Measurements from ENCODE around the gene SEPHS1.
"Not testable (repeated sequence)": the region's sequence is repeated elsewhere in the genome, so short reads cannot be mapped to it uniquely, and the experiment has no call there.

Gene SEPHS1

DNA sequence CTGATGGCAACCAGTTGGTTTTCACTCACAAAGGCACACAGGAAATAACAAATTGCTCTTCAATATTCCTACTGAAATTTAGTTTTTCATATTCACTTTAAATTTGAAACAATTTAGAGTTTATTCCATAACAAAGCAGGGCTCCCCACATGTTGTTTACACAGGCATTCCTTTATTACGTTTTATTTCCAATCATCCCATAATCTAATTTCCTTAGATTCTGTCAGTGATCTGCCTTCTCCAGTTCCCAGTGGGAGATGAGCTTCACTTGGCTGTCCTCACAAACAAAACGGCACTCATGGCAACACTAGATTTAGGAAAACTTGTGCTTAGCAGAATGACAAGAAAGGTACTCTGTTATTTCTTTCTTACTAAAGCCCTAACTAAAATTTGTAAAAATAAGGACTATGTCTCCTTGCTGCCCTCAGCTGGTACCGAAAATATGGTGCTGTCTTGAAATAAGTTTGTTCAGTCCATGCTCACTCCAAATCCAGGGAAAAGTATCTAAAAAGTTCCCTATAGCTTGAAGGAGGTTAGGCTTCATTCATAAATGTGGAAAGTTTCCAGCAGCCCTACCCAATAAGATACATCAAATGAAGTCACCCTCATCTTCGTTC lies 71.2 kb downstream of the SEPHS1 start:
- DNase-seq: no peak

DNA sequence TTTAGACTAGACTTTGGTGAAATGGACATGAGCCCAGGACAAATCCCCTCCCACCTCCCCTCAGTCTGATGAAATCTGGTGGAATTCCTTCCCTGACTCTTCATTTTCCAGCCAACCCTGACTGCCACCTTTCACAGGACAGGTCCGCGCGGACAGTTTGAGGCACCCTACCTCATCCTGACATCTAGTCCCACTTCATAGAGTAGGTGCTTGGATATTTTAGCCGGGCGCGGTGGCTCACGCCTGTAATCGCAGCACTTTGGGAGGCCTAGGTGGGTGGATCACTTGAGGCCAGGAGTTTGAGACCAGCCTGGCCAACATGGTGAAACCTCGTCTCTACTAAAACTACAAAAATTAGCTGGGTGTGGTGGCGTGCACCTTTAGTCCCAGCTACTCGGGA lies 71.9 kb downstream of the SEPHS1 start:
- not testable (repeated sequence) for DNase-seq

DNA sequence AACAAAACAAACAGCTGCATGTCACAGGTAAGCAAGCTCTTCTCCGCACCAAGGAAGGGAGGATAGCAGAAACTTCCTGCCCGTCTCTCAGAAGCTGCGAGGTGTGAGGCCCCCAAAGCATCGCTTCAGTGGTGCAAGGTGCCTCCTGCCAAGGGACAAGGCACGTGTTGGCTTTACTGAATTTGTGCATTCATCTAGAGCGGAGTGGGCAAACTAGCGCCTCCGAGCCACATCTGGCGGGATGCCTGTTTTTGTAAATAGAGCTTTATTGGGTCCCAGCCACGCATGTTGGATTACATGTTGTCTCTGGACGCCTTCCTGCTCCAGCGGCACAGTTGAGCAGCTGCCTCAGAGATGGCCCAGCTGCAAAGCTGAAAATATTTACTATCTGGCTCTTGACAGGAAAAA lies 75.9 kb downstream of the SEPHS1 start:
- DNase-seq: peak; percentile 29

DNA sequence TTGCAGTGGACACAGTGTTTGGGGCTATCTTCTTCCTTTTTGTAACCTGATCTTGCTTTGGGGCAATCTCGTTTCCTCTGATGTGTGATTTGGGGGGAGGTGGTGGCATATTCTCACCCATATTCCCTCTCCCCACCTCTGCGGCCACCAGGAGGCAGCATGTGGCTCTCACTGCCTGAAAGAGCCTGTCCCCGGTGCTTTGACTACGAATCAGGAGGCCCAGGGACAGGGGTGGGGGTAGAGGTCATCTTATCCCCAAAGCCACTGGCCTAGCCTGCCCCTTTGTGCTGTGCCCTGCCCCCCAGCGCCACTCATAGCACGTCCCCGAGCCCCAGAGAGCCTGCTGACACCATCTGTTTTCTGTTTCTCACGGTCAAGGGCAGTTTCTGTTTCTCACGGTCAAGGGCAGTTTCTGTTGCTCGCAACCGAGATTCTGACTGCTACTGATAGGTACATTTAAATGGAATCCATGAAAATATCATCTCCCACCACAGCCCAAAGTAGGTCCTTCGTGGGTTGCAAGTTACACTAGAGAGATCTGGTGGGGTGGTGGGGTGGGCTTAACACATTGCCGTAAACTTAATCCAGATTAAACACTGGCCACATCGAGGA lies 76.4 kb downstream of the SEPHS1 start:
- DNase-seq: no peak

DNA sequence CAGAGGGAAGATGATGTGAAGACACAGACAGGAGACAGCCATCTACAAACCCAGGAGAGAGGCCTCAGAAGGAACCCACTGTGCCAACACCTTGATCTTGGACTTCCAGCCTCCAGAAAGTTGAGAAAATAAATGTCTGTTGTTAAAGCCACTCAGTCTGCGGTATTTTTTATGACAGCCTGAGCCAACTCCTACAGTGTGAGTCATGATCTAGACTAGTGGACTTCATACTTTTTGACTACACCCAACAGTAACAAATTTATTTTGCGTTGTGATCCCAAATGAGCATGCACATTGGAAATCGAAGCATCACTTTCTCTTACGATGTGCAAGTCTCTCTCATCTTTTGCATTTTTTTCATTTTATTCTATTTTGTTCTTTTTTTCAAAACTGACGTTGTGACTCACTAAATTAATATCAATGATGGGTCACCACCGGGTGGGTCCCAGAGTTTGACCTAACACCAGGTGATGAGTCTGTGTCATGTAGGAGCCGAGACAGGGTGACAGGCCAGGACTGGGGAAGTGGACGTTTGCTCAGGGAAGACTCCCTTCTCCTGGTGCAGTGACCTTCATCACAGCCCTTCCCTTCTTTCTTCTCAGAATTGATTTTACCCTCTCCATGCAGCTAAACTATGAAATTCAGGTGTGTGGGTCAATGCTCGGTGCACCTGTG lies 77.1 kb downstream of the SEPHS1 start:
- DNase-seq: no peak

DNA sequence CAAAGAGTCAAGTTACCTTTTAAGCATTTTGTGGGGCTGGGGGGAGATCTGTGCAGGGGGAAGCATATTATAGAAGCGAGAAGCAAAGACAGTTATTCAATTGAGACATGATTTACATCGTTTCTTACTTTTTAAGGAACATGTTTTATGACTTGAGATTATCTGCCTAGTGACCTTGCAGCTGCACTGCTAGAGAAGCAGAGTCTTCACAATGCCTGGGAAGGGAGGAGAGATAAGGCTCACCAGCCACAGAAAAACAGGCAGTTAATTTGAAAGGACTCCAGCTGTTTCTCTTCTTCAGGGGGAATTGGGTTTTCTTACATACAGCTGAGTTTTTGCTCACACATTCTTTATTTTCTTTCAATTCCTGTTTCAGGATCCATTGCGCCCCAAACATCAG lies 79.3 kb downstream of the SEPHS1 start:
- DNase-seq: no peak

DNA sequence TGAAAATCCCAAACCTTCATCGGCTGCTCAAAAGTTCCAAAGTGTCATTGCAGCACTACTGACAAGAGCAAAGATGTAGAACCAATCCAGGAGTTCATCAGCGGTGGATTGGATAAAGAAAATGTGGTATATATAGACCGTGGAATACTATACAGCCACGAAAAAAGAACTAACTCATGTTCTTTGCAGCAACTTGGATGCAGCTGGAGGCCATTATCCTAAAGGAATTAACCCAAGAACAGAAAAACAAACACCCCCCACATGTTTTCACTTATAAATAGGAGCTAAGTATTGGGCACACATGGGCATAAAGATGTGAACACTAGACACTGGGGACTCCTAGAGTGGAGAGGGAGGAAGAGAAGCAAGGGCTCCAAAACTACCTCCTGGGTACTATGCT lies 79.8 kb downstream of the SEPHS1 start:
- DNase-seq: no peak
